HG02798 (cell line): ENCODE measurements around the gene AKT1.
"Not testable (repeated sequence)": the region's sequence is repeated elsewhere in the genome, so short reads cannot be mapped to it uniquely, and the experiment has no call there.

Source experiments
- ATAC-seq: cut with Tn5 transposase; IDR thresholded peaks from one replicate; pipeline ENCODE4 v1.9.1; 2021; ENCODE audit warnings: mild to moderate bottlenecking; ENCODE audit not compliant: unreplicated experiment, poor library complexity

The AKT1 gene

DNA sequence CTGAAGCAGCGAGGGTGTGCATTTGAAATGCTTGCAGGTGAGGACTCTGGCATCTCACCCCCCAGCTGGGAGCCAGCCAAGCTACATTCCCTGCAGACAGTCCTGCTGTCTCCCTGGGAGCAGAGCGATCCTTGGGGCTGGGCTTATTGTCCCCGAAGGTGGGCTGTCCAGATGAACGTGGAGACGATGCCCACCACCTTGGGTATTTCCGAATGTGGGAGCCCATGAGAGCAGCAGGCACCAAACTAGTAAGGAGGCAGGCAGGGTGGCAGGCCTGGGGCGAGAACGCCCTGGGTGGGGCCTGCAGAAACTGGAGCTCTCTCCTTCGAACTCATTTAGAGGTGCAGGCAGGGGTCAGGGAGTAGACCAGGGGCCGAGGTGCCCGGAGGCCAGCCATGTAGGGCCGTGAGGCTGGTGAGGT, 23.8 kb upstream of the AKT1 start:
- no peak for ATAC-seq

DNA sequence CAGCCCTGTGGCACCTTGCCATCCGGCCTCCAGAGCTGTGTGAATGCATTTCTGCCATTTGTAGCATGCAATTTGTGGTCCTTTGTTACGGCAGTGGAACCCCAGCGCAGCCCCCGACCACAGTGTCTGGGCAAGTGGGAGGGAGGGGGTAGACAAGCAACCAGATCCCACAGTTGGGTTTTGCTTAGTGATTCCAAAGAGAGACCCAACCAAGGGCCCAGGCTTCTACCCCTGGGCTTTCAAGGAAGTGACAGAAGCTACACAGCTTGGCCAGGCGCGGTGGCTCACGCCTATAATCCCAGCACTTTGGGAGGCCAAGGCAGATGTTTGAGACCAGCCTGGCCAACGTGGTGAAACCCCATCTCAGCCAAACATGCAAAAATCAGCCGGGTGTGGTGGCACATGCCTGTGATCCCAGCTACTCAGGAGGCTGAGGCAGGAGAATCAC, 23.2 kb upstream of the AKT1 start:
- no peak for ATAC-seq

DNA sequence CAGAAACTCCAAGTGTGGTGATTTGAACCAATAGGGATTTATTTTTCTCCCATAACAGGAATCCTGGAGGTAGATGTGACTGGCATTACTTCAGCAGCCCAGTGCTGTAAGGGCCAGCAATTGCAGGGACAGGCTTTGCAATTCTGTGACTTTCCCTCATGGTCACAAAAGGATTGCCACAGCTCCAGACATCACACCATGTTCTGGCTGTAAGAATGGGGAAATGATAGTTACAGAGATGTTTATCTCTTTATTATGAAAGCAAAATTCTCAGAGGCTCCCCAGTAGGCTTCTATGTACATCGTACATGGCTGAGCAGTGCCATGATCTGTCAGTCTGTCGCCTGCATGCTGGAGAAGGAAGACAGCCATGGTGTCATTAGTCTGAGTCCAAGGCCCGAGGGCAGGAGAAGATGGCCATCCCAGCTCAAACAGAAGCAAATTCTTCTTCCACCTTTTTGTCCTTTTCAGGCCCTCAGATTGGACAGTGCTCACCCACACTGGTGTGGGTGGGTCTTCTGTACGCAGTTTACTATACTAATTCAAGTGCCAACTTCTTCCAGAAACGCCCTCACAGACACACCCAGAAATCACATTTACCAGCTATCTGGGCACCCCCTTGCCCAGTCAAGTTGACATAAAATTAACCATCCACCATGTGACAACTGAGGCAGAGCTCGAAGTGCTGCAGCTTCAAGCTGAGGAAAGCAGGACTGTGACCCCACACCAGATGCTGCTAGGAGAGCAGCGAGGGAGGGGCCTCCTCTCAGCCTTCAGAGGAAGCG, 22.6 kb upstream of the AKT1 start:
- no peak for ATAC-seq

DNA sequence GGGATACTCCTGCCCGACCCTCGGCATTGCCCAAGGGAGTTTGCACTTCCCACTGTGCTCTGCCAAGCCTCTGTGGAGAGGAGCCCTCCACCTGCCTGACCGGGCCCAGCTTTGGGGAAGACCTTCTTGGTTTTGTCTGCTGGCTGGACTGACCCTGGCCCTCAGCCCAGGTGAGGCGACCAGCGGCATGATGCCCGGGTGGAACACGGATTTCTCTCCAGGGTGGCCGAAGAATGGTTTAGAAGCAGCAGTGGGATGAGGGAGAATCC, 21.0 kb upstream of the AKT1 start:
- no peak for ATAC-seq

DNA sequence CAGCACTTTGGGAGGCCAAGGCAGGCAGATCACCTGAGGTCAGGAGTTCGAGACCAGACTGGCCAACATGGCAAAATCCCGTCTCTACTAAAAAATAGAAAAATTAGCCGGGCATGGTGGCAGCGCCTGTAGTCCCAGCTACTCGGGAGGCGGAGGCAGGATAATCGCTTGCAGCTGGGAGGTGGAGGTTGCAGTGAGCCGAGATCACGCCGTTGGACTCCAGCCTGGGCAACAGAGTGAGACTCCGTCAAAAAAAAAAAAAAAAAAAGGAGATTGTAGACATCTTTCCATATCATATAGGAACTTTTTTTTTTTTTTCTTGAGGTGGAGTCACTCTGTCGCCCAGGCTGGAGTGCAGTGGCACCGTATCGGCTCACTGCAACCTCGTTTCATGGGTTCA, 19.2 kb upstream of the AKT1 start:
- not testable (repeated sequence) for ATAC-seq

DNA sequence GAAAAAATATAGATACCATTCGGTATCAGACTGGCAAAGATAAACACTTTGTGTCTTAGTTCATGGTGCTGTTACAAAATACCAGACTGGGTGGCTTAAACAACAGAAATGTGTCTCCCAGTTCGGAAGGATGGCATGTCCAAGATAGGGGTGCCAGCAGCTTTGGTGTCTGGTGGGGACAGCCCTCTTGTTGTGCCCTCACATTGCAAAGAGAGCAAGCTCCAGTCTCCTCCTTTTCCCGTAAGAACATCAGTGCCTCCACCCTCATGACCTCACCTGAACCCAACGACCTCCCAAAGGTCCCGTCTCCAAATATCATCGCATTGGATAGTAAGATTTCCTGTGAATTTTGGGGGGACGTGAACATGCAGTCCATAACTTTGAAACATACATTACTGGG, 17.7 kb upstream of the AKT1 start:
- no peak for ATAC-seq

DNA sequence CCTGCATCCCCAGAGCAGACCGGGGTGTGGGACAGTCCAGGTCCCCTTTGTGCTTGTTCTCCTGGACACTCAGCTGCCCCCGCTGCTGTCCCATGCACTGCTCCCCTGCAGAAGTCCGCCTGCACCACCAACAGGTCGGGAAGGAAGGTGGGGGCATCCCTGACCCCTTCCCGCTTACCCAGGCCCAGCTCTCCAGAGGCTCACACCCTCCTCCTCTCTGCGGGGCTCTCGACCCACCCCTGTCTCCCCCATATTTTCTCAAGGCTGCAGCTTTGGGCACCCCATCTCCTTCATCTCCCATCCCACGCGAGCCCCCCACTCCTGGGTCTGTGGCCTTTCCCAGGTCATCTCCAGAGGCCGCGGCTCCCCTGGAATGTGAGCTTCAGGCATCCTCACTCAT, 14.8 kb upstream of the AKT1 start:
- ATAC-seq = no peak

DNA sequence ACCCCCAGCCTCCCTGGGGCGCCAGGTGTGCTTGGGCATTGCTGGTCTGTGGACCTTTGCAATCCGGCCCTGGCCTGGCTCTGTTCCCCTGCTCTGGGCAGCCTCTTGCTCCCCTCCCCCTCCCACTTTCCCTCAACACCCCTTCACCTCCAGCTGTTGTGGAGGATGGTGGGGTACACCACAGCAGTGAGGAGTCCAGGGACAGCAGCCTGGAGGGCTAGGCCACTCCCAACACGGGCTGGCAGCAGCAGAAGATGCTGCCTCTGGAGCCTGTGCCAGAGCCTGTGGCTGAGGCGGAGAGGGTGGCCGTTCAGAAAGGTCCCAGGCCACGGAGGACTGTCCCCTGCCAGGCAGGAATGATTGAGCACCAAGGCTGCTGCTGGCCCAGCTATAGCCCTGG, 12.9 kb upstream of the AKT1 start:
- ATAC-seq = no peak

DNA sequence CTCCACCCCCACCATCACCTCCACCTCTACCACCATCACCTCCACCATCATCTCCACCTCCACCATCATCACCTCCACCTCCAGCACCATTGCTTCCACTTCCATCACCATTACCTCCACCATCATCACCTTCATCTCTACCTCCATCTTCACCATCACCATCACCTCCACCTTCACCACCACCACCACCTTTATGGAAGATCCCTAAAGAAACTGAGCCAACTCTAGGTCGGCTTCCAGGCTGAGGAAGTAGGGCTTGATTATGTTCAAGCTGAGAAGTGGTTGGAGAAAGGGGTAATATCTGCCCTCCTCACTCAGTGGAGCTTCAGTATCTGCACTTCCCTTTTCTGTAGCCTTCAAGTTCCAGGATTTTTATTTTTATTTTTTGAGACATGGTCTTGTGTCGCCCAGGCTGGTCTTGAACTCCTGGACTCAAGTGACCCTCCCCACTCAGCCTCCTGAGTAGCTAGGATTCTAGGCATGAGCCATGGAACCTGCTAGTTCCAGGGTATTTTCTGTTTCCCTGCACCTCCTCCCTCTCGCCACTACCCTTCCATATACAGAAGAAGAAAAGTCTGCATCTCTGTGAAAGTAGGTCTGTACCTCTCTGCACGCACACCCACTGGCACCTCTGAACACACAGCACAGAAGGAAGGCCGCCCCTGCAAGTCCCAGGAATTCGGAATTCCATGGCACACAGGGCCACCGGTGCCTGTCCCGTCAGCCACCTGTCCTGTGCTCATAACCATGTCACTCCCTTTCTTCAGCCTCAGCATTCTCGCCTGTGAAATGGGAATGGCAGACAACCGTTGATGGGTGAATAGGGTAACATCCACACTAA, 11.3 kb upstream of the AKT1 start:
- ATAC-seq = no peak

DNA sequence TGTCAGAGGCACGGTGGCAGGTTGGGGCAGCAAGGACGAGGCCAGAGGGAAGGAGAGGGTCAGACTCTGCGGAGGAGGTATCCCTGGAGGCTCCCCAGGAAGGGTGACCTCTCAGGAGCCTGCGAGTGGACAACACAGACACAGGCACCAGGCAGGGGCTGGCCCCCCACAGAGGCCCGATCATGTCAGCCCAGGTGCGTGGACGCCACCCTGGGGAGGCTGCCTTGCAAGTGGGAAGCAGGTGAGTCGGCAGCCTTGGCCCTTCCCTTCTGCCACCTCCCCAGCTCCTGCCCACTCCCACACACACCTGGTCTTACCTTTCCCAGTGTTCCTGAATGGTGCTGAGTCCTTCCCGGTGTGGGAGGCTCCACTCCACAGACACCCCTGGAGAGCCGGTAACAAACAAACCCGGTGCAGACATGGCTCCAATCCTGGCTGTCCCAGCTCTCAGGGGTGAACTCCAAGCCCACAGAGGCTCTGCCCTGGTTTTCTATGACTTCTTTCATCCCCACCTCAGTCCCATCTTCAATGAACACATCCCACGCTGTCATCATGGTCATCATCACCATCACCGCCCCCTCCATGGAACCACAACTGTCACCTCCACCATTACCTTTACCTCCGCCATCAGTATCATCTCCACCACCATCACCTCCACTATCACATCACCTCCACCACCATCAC, 10.5 kb upstream of the AKT1 start:
- ATAC-seq = no peak

DNA sequence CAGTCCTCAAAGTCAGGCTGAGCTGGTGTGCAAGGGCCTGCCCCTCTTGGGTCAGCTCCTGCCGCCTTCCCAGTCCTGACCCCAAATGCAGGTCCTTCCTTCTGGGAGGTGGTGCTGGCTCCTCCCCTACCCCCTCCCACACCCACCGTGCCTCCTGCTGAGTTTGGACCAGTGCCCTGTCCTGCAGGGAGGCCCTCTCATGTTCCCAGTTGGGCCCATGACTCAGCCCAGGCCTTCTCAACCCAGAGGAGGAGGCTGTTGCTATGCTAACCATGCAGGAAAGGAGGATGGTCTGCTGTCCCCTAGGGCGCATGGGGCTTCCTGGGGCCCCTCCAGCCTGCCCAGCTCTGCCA, 9.8 kb upstream of the AKT1 start:
- ATAC-seq = no peak

DNA sequence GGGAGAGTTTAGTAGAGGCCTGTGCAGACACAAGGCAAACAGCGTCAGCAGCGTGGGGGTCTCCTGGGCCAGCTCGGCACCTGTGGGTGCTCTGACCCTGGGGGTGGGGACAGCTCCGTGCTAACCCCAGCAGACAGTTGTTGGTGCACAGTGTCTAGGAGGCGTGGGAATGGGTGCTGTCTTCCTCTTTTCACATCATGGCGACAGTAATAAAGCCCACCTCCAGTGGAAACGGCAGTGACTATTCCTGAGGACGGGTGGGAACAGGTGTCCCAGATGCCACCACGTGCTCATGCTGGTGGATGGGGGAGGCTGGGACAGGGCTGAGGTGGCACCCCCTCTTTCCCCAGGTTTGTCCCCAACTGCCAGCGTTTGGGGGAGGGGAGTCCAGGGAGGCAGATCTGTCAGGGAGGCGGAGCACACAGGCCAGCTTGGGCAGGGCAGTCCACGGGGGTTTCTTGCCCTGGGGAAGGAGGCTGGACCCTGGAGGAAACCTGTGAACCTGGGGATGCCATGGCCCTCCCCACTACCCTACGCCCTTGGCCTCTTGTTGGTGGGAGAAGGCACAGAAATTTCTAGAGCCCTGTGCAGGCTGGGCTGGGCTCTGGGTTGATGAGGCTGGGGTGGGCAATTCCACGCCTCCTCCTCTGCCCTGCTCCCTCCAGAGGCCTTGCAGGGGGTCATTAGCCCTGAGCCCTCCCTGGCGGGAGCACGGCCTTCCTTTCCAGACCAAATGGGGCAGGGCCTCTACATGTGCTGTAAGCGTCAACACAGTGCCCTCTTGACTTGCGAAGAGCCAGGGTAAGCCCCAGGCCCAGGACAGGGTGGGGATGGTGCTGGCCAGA, 9.2 kb upstream of the AKT1 start:
- no peak for ATAC-seq

DNA sequence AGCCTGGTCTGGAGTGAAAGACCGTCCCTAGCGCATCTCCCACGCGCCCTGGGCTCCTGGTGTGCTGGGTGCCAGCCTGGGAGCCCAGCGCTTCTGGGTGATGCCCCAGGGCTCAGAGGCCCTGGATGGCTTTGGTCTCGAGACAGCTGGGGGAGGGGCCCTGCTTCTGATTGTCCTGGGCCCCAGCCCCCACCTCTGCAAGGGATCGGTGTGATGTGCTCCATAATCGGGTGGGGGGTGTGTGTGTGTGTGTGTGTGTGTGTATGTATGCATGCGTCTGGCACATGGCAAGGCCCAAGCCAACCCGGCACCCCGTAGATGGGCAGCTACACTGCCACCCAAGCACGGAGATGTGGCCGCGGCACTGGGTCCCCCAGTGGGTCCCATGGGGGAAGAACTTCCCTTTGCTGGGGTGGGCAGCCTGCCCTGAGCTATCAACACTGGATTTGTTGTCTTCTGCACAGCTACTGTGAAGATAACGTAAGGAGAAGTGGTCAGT, 8.4 kb upstream of the AKT1 start:
- no peak for ATAC-seq

DNA sequence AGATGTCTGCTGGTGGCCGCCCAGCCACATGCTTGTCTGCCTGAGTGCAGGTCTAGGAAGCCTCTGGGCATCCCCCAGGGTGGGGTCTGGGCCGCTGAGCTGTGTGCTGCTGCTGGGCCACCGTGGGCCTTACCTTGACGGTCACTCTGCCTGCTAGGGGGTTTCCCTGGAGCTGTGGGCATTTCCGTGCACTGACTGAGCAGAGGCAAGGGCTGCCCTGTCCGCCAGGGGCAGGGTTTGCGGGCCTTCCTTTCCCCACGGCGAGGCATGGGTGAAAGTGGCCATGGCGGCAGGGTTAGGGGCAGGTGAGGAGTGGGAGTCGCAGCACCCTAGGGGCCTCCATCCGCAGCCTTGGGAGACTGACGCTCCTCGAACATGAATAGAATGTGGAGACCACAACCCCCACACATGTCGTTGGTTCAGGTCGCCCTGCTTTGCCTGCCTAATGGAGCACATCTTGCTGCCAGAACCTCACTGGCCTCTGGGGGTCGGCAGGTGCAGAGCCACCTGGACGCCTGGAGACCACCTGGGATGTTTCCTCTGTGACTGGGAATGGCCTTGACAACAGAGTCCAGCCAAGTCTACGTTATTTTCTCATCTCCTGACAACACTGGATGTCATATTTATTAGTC, 7.8 kb upstream of the AKT1 start:
- ATAC-seq = no peak

DNA sequence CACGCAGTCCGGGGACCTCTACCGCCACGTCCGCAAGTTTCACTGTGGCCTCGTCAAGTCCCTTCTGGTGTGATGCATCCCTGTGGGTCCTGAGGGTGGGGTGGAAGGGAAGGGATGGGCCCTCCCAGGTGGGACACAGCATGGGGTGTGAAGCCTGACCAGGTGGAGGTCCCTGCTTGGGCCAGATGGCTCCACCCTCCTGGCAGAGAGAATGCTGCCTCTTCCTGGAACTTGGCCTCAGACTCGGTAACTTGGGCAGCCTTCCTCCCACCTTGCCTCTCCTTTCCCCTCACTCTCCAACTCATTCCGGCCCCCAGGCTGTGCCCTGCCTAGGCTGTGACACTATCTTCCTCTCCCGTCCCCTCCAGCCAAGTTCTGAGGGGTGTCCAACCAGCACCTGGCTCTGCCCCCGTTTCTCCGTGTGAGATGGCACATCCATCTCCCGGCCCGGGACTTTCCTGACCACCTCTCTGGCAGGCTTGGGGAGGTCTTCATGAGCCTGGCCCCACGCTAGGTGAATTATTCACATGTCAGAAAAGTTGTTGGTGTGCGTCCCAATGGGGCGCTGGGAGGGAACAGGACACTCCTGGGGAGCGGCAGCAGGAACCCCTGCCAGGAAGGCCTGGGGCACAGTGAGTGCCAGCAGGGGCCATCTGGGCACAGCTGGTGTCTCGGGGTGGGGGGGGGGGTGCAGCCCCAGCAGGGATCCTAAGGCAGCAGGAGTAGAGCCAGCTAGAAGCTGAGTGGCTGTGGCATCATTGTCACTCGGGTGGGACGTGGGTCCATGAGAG, 7.0 kb upstream of the AKT1 start:
- ATAC-seq = no peak

DNA sequence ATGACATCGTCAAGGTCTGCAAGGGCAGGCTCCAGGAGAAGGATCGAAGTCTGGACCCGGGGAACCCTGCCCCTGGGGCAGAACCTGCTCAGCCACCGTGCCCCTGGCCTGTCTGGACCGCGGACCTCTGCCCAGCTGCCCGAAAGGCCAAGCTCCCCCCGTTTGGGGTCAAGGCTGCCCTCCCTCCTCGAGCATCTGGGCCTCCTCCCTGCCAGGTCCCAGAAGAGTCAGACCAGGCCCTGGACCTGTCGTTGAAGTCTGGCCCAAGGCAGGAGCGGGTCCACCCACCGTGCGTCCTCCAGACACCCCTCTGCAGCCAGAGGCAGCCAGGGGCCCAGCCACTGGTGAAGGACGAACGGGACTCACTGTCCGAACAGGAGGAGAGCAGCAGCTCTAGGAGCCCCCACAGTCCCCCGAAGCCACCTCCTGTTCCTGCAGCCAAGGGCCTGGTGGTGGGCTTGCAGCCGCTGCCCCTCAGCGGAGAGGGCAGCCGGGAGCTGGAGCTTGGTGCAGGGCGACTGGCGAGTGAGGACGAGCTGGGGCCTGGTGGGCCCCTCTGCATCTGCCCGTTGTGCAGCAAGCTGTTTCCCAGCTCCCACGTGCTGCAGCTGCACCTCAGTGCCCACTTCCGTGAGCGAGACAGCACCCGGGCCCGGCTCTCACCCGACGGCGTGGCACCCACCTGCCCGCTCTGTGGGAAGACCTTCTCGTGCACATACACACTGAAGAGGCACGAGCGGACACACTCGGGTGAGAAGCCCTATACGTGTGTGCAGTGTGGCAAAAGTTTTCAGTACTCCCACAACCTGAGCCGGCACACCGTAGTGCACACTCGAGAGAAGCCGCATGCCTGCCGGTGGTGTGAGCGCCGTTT, 6.2 kb upstream of the AKT1 start:
- ATAC-seq = no peak

DNA sequence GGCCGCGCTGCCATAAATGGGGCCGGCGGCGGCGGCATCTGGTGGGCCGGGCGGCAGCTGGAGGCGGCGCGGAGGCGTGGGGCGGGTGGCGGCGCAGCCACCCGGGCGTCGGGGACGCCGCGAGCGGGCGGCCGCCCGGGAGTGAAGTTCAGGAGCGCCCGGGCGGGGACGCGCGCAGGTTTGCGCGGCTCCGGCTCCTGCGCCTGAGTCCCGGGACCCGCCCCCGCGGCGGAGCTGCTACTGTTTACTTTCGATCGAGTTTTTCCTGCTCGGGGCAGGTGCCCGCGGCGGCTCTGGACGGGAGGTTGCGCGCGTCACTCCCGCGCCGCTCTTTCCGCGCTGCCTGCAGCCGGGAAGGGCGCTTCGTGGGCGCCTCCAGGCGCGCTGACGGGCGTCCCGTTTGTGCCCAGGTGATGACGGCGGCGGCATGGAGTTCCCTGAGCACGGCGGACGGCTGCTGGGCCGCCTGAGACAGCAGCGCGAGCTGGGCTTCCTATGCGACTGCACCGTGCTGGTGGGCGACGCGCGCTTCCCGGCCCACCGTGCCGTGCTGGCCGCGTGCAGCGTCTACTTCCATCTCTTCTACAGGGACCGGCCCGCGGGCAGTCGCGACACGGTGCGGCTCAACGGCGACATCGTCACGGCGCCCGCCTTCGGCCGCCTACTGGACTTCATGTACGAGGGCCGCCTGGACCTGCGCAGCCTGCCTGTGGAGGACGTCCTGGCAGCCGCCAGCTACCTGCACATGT, 5.4 kb upstream of the AKT1 start, which contains the start of gene ZBTB42:
Gene ZBTB42, plus strand, starts transcription at position 331 of the 749 bp plus-strand sequence. Its CDS starts 97 bp downstream, at position 428.
- ATAC-seq = no peak
